PC-3 (cell line): ENCODE measurements around the gene MAD1L1.

Experiments used
- CTCF ChIP-seq: fragments of 300-600 bp; sonication (generic); conservative IDR thresholded peaks from 2 replicates; pipeline ENCODE4 v1.5.1; 2017; ENCODE audit warnings: antibody characterized with exemption, low read depth, mild to moderate bottlenecking, low read length
- EZH2 ChIP-seq: fragments of 300-600 bp; sonication (generic); IDR thresholded peaks from one replicate; pipeline ENCODE4 v1.6.1; 2017; ENCODE audit warnings: antibody characterized with exemption, mild to moderate bottlenecking, low read length; ENCODE audit not compliant: unreplicated experiment

DNA sequence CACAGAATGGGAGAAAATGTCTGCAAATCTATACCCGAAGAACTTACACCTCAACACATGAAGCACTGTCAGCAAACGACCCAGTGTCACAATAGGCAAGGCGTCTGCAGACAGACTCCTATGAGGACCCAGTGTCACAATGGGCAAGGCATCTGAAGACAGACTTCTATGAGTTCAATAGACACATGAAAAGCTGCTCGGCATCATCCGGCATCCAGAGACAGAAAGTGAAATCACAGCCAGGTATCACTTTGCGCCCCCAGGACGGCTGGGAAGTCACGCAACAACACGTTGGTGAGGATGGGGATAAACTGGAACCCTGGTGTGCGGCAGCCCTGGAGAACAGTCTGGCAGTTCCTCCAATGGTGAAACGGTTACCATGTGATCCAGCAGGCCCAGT, 289.4 kb downstream of the MAD1L1 start:
- TF ChIP-seq EZH2 (no peak), CTCF (no peak)
